ENCODE results near the gene DNAJA3. TPM values are rescaled to one million over a fixed set of nuclear protein-coding genes. Genes with fewer than 3 reads are reported as not detected.

The DNAJA3 gene
- total RNA-seq, 1 experiment from 2014 or later, result 56.2 TPM

GRCh38 chr16:4401510-4401909 lies 24.2 kb upstream of the DNAJA3 start:
- Histone ChIP-seq H2BK5ac (ENCODE audit: insufficient read length, low read length) (no peak overlapping the region), H3K56ac (ENCODE audit: insufficient read length, low read depth, low read length) (no peak overlapping the region), H3K14ac (ENCODE audit: insufficient read depth, low read length) (no peak overlapping the region)

More at GRCh38 chr16:4401510-4401909, 24.2 kb upstream of the DNAJA3 start:
- H3K27ac Mint-ChIP-seq, result peak overlapping the region in 2 of 3 experiments; percentile 1 to 20; a peak in 2 of 7 replicates
- Histone ChIP-seq H3T11ph (ENCODE audit: low read length) (no peak overlapping the region), H3K18ac (ENCODE audit: insufficient read length, low read depth, low read length) (no peak overlapping the region), H3K79me2 (ENCODE audit: insufficient read depth, low read length) (no peaks in the 10 kb centered on the region), H2AFZ (ENCODE audit: low read length) (no peak overlapping the region), H3K4me1 (ENCODE audit: insufficient read depth, low read length) (no peaks in the 10 kb centered on the region), H4K8ac (replicated peaks; ENCODE audit: insufficient read length, low read depth, low read length) (no peak overlapping the region), H3K79me1 (ENCODE audit: insufficient read depth, low read depth, low read length, poor library complexity, severe bottlenecking) (no peaks in the 10 kb centered on the region), H3K27ac (ENCODE audit: insufficient read length, low read depth, low read length) (no peak overlapping the region), H2BK20ac (ENCODE audit: low read depth, low read length, poor library complexity, severe bottlenecking) (no peak overlapping the region), H3K4ac (ENCODE audit: low read depth, low read length) (no peak overlapping the region), H3K23me2 (ENCODE audit: insufficient read length, low read depth, low read length, poor library complexity, severe bottlenecking) (no peaks in the 10 kb centered on the region), H4K5ac (ENCODE audit: insufficient read length, low read depth, low read length) (no peak overlapping the region), H2BK12ac (ENCODE audit: insufficient read length, low read depth, low read length) (no peak overlapping the region), H2BK120ac (ENCODE audit: low read depth, low read length, poor library complexity, severe bottlenecking) (no peak overlapping the region), H2BK15ac (ENCODE audit: low read depth, low read length) (no peak overlapping the region), H2AK5ac (ENCODE audit: insufficient read length, low read length) (no peak overlapping the region), H3K27me3 (ENCODE audit: insufficient read depth, low read length) (no peaks in the 10 kb centered on the region), H4K20me1 (ENCODE audit: control insufficient read depth, insufficient read depth, insufficient read length) (no peaks in the 10 kb centered on the region), H3K23ac (ENCODE audit: insufficient read length, low read depth, low read length) (no peak overlapping the region), H3K4me2 (ENCODE audit: insufficient read depth, insufficient read length, low read length) (no peak overlapping the region), H3K9me3 (ENCODE audit: control insufficient read depth, low read depth, low read length) (no peaks in the 10 kb centered on the region), H4K91ac (ENCODE audit: insufficient read length, low read depth, low read length) (no peak overlapping the region), H3K9ac (ENCODE audit: extremely low read depth, insufficient read length, low read length) (no peak overlapping the region)
- H3K27me3 Mint-ChIP-seq (ENCODE audit: low read depth), result no peaks in the 10 kb centered on the region
- DNase-seq, result no peak
- no peak overlapping the region for H3K4me3 Mint-ChIP-seq
- no peak for TF ChIP-seq CTCF (conservative IDR thresholded peaks at IDR 0.05)
- no peaks in the 10 kb centered on the region; a peak in 2 of 5 replicates for H3K9me3 Mint-ChIP-seq
- H3K4me1 Mint-ChIP-seq, result peaks cover 6 to 8% of the 10 kb centered on the region in 2 experiments
- no CpG with 5 or more reads among the region's 12 CpGs for WGBS (ENCODE audit: extremely low coverage, insufficient read length, low lambda C conversion rate)
- peaks cover 0 to 12% (median 0%) of the 10 kb centered on the region in 3 experiments; a peak in 3 of 7 replicates for H3K36me3 Mint-ChIP-seq (ENCODE audit: insufficient read depth in 1 of 3, low read depth in 3 of 3)

Data from H9 (cell line).